ENCODE data around the gene SPNS3. TPM values are rescaled to one million over a fixed set of nuclear protein-coding genes. Genes with fewer than 3 reads are reported as not detected.

Gene SPNS3
- total and polyA plus RNA-seq, 2 experiments from 2014 or later: not detected

DNA sequence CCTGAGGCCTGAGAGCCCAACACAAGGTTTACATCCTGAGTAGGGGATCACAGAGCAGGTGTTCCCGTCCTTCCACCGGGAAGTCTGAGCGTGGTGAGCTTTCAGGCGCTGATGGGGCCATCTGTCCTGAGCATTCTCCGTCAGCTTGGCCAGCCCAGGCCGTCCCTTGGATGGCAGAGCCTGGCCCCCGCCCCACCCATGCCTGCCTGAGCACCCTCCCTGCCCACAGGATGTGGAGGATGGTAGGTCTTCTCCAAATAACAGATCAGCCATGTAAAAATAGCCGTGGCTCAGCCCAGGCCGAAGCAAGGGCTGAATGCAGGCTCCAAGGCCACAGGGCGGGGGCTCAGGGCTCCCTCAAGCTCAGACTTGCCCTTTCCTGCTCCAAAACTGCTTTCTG is 85.2 kb downstream of the SPNS3 start:
- TF ChIP-seq, protein P1, sequence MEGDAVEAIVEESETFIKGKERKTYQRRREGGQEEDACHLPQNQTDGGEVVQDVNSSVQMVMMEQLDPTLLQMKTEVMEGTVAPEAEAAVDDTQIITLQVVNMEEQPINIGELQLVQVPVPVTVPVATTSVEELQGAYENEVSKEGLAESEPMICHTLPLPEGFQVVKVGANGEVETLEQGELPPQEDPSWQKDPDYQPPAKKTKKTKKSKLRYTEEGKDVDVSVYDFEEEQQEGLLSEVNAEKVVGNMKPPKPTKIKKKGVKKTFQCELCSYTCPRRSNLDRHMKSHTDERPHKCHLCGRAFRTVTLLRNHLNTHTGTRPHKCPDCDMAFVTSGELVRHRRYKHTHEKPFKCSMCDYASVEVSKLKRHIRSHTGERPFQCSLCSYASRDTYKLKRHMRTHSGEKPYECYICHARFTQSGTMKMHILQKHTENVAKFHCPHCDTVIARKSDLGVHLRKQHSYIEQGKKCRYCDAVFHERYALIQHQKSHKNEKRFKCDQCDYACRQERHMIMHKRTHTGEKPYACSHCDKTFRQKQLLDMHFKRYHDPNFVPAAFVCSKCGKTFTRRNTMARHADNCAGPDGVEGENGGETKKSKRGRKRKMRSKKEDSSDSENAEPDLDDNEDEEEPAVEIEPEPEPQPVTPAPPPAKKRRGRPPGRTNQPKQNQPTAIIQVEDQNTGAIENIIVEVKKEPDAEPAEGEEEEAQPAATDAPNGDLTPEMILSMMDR (IDR thresholded peaks at IDR 0.05; ENCODE audit: low read depth, low read length): no peak
- Histone ChIP-seq H3K27ac (no peak overlapping the region), H3K4me3 (no peak overlapping the region), H3K36me3 (no peaks in the 10 kb centered on the region), H3K27me3 (no peaks in the 10 kb centered on the region), H3K4me1 (ENCODE audit: low read depth) (peaks cover 2% of the 10 kb centered on the region), H3K9me3 (ENCODE audit: low read depth) (no peaks in the 10 kb centered on the region)
- no peak for DNase-seq (ENCODE audit: low read depth in 1 of 2, low spot score in 1 of 2)

GRCh38 chr17:4519361-4519788 is 85.6 kb downstream of the SPNS3 start:
- TF ChIP-seq, protein P1 (IDR thresholded peaks at IDR 0.05; ENCODE audit: low read depth, low read length): no peak

DNA sequence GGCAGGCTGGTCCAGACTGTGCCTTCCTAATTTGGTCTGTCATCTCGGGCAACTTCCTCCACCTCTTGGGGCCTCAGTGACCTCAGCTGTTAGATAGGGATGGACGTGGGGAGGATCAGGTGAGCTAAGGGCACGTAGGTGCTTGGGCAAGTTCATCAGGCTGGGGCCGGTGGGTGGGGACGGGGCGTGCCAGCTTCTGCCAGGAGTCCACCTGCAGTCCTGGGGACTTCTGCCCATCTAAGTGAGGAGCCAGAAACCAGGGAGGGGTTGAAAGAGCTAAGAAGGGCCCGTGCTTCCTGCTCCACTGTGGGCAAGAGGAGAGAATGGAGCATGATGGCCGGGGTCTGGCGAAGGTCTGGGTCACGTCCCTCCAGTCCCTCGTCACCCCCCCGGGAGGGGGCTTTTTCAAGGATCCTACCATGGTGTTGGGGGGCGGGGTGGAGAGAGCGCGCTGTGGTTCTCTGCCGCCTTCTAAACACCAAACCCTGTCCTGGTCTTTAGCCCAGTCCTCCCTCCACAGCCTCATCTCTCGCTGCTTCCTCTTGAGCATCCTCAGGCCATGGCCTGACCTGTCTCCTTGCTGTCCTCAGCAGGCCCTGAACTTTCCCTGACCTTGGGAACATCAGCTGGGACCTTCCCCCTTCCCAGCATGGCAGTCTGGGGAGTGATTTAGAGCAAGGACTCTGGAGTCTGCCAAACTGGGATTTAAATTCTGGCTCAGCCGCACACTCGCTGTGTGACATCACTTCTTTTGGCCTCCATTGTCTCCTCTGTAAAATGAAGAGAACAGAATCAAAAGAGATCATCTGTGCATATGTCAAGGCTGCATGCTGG is 86.5 kb downstream of the SPNS3 start:
- H3K27ac ChIP-seq: no peak overlapping the region
- no peaks in the 10 kb centered on the region for H3K9me3 ChIP-seq (ENCODE audit: low read depth)
- H3K4me3 ChIP-seq: no peak overlapping the region
- no peak for DNase-seq (ENCODE audit: low read depth in 1 of 2, low spot score in 1 of 2)
- no peaks in the 10 kb centered on the region for H3K27me3 ChIP-seq
- TF ChIP-seq, protein P1 (IDR thresholded peaks at IDR 0.05; ENCODE audit: low read depth, low read length): no peak
- no peaks in the 10 kb centered on the region for H3K4me1 ChIP-seq (ENCODE audit: low read depth)
- no peaks in the 10 kb centered on the region for H3K36me3 ChIP-seq

More at GRCh38 chr17:4519361-4519788, 85.6 kb downstream of the SPNS3 start:
- Histone ChIP-seq H3K9me3 (ENCODE audit: low read depth) (no peaks in the 10 kb centered on the region), H3K36me3 (no peaks in the 10 kb centered on the region), H3K27ac (no peak overlapping the region), H3K4me1 (ENCODE audit: low read depth) (no peaks in the 10 kb centered on the region), H3K4me3 (no peak overlapping the region), H3K27me3 (no peaks in the 10 kb centered on the region)
- DNase-seq (ENCODE audit: low read depth in 1 of 2, low spot score in 1 of 2): no peak

DNA sequence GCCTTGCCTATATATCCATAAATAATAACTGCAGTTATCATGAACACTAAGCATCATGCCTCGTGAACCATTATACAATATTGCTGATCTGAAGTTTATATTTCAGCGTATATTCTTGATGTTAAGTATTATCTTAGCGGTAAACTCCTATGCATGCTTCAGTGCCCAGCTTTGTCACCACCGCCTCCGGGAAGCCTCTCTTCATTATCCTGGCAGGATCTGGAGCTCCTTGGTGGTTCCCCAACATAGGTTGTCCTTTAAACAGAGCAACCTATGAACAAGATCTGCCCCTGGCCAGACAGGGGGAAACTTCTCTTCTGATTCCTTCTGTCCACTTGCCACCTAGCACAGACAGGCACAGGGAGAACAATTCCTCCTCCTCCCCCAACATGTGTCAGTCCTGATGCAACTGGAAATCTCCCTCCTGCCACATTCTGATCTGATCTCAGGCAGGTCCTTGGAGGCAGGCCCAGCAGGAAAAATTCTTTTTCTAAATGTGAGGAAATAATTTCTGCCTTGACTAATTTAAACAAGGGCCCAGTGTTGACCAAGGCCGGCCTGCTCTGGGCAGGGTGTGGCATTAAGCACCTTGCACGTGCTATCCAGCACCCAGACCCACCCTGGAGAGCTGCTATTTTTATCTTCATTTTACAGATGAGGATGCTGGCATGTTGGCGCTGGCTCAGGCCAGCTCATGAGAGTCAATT is 87.3 kb downstream of the SPNS3 start:
- H3K36me3 ChIP-seq: no peaks in the 10 kb centered on the region
- no peaks in the 10 kb centered on the region for H3K4me1 ChIP-seq (ENCODE audit: low read depth)
- TF ChIP-seq, protein P1 (IDR thresholded peaks at IDR 0.05; ENCODE audit: low read depth, low read length): no peak
- H3K27ac ChIP-seq: no peak overlapping the region
- no peak overlapping the region for H3K4me3 ChIP-seq
- H3K27me3 ChIP-seq: no peaks in the 10 kb centered on the region
- H3K9me3 ChIP-seq (ENCODE audit: low read depth): no peaks in the 10 kb centered on the region
- peak in 1 of 2 donors; percentile 62 for DNase-seq (ENCODE audit: low read depth in 1 of 2, low spot score in 1 of 2)

DNA sequence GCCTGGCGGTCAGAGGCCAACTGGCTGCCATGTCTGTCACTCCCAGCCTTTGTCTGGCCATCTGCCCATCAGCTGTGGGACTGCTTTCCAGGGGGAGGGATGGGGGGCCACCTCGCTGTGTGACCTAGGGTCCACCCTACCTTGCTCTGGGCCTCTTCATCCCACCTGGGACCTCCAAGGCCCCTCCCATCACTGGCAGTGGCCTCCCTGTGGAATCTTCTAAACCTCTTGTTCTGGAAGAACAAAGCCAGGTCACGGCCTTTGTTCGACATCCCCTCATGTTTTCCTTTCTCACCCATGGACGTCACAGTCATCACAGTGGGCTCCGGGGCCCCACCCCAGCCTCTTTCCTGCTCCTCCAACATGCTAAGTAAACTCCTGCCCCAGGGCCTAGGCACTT is 88.9 kb downstream of the SPNS3 start:
- Histone ChIP-seq H3K9me3 (ENCODE audit: low read depth) (no peaks in the 10 kb centered on the region), H3K4me1 (ENCODE audit: low read depth) (no peaks in the 10 kb centered on the region), H3K27ac (no peak overlapping the region), H3K4me3 (no peak overlapping the region), H3K27me3 (no peaks in the 10 kb centered on the region), H3K36me3 (no peaks in the 10 kb centered on the region)
- TF ChIP-seq, protein P1 (IDR thresholded peaks at IDR 0.05; ENCODE audit: low read depth, low read length): no peak
- DNase-seq (ENCODE audit: low read depth in 1 of 2, low spot score in 1 of 2): no peak

Measured in cardiac muscle cell (in vitro differentiated cells and primary cell).